B cell (primary cell): ENCODE data around the gene PPIP5K1. TPM values are rescaled to one million over a fixed set of nuclear protein-coding genes. Genes with fewer than 3 reads are reported as not detected.

Experiments used
- ATAC-seq: fragments of 200-7000 bp; cut with Tn5 transposase; one replicate; pipeline ENCODE4 v1.10.0; 2021; ENCODE audit warnings: low read depth, mild to moderate bottlenecking, moderate number of reproducible peaks, moderate library complexity
- CTCF ChIA-PET: fragments of 350-600 bp; sonication (Branson Sonifier 250); formaldehyde crosslinking; loops from one replicate; lab custom pipeline; 2021; ENCODE audit warnings: antibody characterized with exemption, inconsistent platforms; lab: Charles Lee
- POLR2A ChIA-PET: fragments of 350-600 bp; sonication (Branson Sonifier 250); formaldehyde crosslinking; loops from one replicate; lab custom pipeline; 2021; ENCODE audit warnings: antibody characterized with exemption; lab: Charles Lee
- DNase-seq: peaks from one replicate; pipeline ENCODE4 v3.0.0; 2013
- H2AFZ ChIP-seq: 2 replicates; pipeline ENCODE4 v1.6.1; 2012; ENCODE audit warnings: mild to moderate bottlenecking, low read depth, low read length; ENCODE audit not compliant: insufficient read depth, poor library complexity, severe bottlenecking
- H3K27ac ChIP-seq, 2 donors: 1 replicate in 1 of 2; 2 replicates in 1 of 2; pipeline ENCODE4 v1.5.1; 2012 to 2013; ENCODE audit warnings: low read length in 2 of 2, mild to moderate bottlenecking in 2 of 2, moderate library complexity in 1 of 2
- H3K27me3 ChIP-seq, 4 experiments: fragments of 200-600 bp in 1 of 4; sonication (generic) in 1 of 4; replicated peaks in 1 of 4; 1 replicate in 2 of 4; 2 replicates in 2 of 4; pipeline versions ENCODE4 v1.6.1 to v1.7.0; 2013 to 2016; ENCODE audit warnings: low read length in 3 of 4, mild to moderate bottlenecking in 2 of 4, mixed read lengths in 1 of 4, moderate library complexity in 1 of 4; ENCODE audit not compliant: insufficient read depth in 4 of 4, control insufficient read depth in 3 of 4; ENCODE audit errors: control extremely low read depth in 1 of 4
- H3K36me3 ChIP-seq, 2 experiments: replicated peaks in 1 of 2; 1 replicate in 1 of 2; 2 replicates in 1 of 2; pipeline versions ENCODE4 v1.6.1 to v1.7.1; 2013; ENCODE audit warnings: low read length in 1 of 2; ENCODE audit not compliant: insufficient read depth in 2 of 2, control insufficient read depth in 1 of 2; ENCODE audit errors: control extremely low read depth in 1 of 2, extremely low read depth in 1 of 2
- H3K4me1 ChIP-seq, 2 donors: fragments of 200-600 bp in 1 of 2; sonication (generic) in 1 of 2; 1 replicate in 1 of 2; 2 replicates in 1 of 2; pipeline versions ENCODE4 v1.5.1 to v1.6.1; 2013 to 2017; ENCODE audit warnings: low read length in 2 of 2; ENCODE audit not compliant: control insufficient read depth in 2 of 2, insufficient read depth in 2 of 2
- H3K4me2 ChIP-seq: replicated peaks from 2 replicates; pipeline ENCODE3; 2012; ENCODE audit warnings: mild to moderate bottlenecking, low read depth, low read length; ENCODE audit not compliant: poor library complexity, severe bottlenecking
- H3K4me3 ChIP-seq, 5 experiments: fragments of 200-600 bp in 1 of 5; sonication (generic) in 1 of 5; 1 replicate in 3 of 5; 2 replicates in 2 of 5; pipeline versions ENCODE4 v1.5.1 to v1.7.0; 2011 to 2016; ENCODE audit warnings: low read length in 4 of 5, mild to moderate bottlenecking in 4 of 5, low read depth in 2 of 5, control low read depth in 1 of 5, moderate library complexity in 1 of 5; ENCODE audit not compliant: insufficient read depth in 1 of 5; ENCODE audit errors: control extremely low read depth in 1 of 5, extremely low read depth in 1 of 5
- H3K79me2 ChIP-seq: fragments of 200-600 bp; sonication (generic); one replicate; pipeline ENCODE4 v1.6.0; 2016; ENCODE audit warnings: low read length; ENCODE audit not compliant: control insufficient read depth, insufficient read depth
- H3K9ac ChIP-seq: fragments of 200-600 bp; sonication (generic); 2 replicates; pipeline ENCODE4 v1.6.1; 2017; ENCODE audit warnings: mild to moderate bottlenecking, low read length, moderate library complexity
- H3K9me3 ChIP-seq, 3 donors: one replicate each; pipeline versions ENCODE4 v1.6.1 to v1.7.1; 2013; ENCODE audit warnings: low read length in 2 of 3; ENCODE audit not compliant: control insufficient read depth in 2 of 3, insufficient read depth in 1 of 3; ENCODE audit errors: control extremely low read depth in 1 of 3
- H4K20me1 ChIP-seq: 2 replicates; pipeline ENCODE4 v1.6.0; 2012; ENCODE audit warnings: mild to moderate bottlenecking, low read length; ENCODE audit not compliant: insufficient read depth, control insufficient read depth, poor library complexity, severe bottlenecking
- H3K27ac Mint-ChIP-seq: one replicate; pipeline ENCODE4 v1.8.0; 2021; ENCODE audit warnings: mixed read lengths
- H3K27me3 Mint-ChIP-seq: one replicate; pipeline ENCODE4 v1.8.0; 2021; ENCODE audit warnings: mixed read lengths
- H3K4me1 Mint-ChIP-seq: one replicate; pipeline ENCODE4 v1.8.0; 2021; ENCODE audit warnings: mixed read lengths
- H3K4me3 Mint-ChIP-seq: one replicate; pipeline ENCODE4 v1.8.0; 2021; ENCODE audit warnings: mixed read lengths
- H3K9me3 Mint-ChIP-seq: one replicate; pipeline ENCODE4 v1.8.0; 2022; ENCODE audit warnings: mixed read lengths; ENCODE audit not compliant: insufficient read depth
- CTCF ChIP-seq: fragments of 200-600 bp; IDR thresholded peaks from one replicate; pipeline ENCODE4 v1.8.0; 2022; ENCODE audit warnings: antibody characterized with exemption, mild to moderate bottlenecking
- WGBS: methylation state at CpG from one replicate; pipeline ENCODE4 v1.1.5; 2013; ENCODE audit warnings: missing lambda C conversion rate; ENCODE audit not compliant: insufficient coverage; 5-methylcytosine and 5-hydroxymethylcytosine counted together
- intact Hi-C: fragments of 100-400 bp; cut with micrococcal nuclease; formaldehyde crosslinking; loops from one replicate; pipeline ENCODE4 v1.10.0; 2022
- polyA plus RNA-seq: library from polyadenylated mRNA; depleted of rRNA; stranded (reverse); fragments of >200 nt; gene quantifications from 2 replicates; pipeline ENCODE4 v1.2.3, GENCODE V29; 2012
- total RNA-seq, 2 donors: library from RNA; stranded (reverse); fragments of 120-200 nt in 1 of 2; gene quantifications; 1 replicate in 1 of 2; 2 replicates in 1 of 2; pipeline versions ENCODE4 v1.2.3 to v1.2.4, GENCODE V29; 2013 to 2022

Gene PPIP5K1
- total and polyA plus RNA-seq, 2 donors (not counting 1 experiment from before 2014, with no cell fraction given): 40.6 to 88.9 TPM

DNA sequence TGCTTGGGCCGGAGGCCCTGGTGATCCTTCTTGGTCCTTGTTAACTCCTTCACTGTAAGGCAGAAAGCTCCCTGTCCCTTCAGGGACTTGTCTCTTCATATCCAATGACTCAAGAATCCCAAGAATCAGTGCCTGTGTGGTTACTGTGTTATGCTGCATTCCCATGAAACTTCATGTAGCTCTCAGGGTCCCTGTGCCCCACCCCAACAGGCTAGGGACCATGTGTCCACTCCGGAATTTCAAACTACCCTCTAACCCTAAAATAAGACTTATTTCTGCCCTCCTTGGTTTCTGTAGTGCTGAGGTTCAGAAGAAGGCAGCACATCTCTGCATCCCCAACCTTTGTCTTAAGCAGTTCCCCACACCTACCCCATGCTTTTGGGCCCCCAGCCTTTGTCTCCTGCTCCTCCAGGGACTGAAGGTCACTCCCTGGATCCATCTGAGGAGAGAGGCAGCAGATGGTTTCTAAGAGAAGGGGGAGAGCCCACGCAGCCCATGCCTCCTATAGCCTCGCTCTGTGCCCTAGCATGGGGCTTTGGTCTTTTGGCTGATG, 73.1 kb downstream of the PPIP5K1 start:
- Histone ChIP-seq H3K9ac (no peak overlapping the region), H3K27me3 (peaks cover 0 to 49% (median 26%) of the 10 kb centered on the region in 4 experiments), H3K4me1 (peaks cover 21% of the 10 kb centered on the region in 2 donors), H3K9me3 (peaks cover 0 to 4% (median 0%) of the 10 kb centered on the region in 3 donors), H3K36me3 (no peaks in the 10 kb centered on the region), H4K20me1 (no peaks in the 10 kb centered on the region), H2AFZ (no peak overlapping the region), H3K4me2 (peak overlapping the region; percentile 2), H3K4me3 (no peak overlapping the region), H3K27ac (no peak overlapping the region), H3K79me2 (no peaks in the 10 kb centered on the region)
- no peak for TF ChIP-seq CTCF
- no peak for ATAC-seq
- Mint-ChIP-seq H3K9me3 (no peaks in the 10 kb centered on the region), H3K4me3 (peak overlapping the region; percentile 36), H3K27me3 (peaks cover 52% of the 10 kb centered on the region), H3K27ac (no peak overlapping the region), H3K4me1 (peaks cover 22% of the 10 kb centered on the region)
- WGBS: 100% methylated on average over 1 of the region's 4 CpGs
- CTCF ChIA-PET: interaction anchor here (0.8 to 6.5 kb wide), 2 partner anchors 24 to 150 kb away, joined by 3 to 97 read pairs; partner anchors contain the start of gene TP53BP1
- intact Hi-C loops: loop anchor here (10.0 kb wide), 1 partner anchor 332 kb away; the partner anchor contains the start of gene CCNDBP1
- POLR2A ChIA-PET: no interaction called here
- no peak for DNase-seq

- Histone ChIP-seq H3K4me2 (no peak overlapping the region), H3K9me3 (peaks cover 0 to 4% (median 0%) of the 10 kb centered on the region in 3 donors), H3K4me1 (peaks cover 26 to 27% of the 10 kb centered on the region in 2 donors), H3K4me3 (no peak overlapping the region), H3K36me3 (no peaks in the 10 kb centered on the region), H3K79me2 (no peaks in the 10 kb centered on the region), H3K27ac (no peak overlapping the region), H3K27me3 (peaks cover 0 to 55% (median 26%) of the 10 kb centered on the region in 4 experiments), H3K9ac (no peak overlapping the region), H4K20me1 (no peaks in the 10 kb centered on the region), H2AFZ (no peak overlapping the region)
- intact Hi-C loops: loop anchor here (10.0 kb wide), 1 partner anchor 331 kb away; the partner anchor contains the start of gene CCNDBP1
- WGBS: 73% methylated on average over 3 of the region's 5 CpGs
- Mint-ChIP-seq H3K4me3 (no peak overlapping the region), H3K9me3 (no peaks in the 10 kb centered on the region), H3K27ac (no peak overlapping the region), H3K27me3 (peaks cover 53% of the 10 kb centered on the region), H3K4me1 (peaks cover 27% of the 10 kb centered on the region)
- ChIA-PET CTCF (interaction anchor here (0.7 to 6.6 kb wide), 3 partner anchors 9 to 32 kb away, joined by 3 to 97 read pairs (median 55); partner anchors contain the start of gene TP53BP1), POLR2A (no interaction called here)
- ATAC-seq: no peak
- no peak for TF ChIP-seq CTCF
- DNase-seq: no peak
Measured at GRCh38 chr15:43516185-43516584, 73.8 kb downstream of the PPIP5K1 start.
